HG02610 (cell line): ENCODE measurements around the gene NCOA5.
"Not testable (repeated sequence)": the region's sequence is repeated elsewhere in the genome, so short reads cannot be mapped to it uniquely, and the experiment has no call there.

Source experiments
- ATAC-seq: cut with Tn5 transposase; IDR thresholded peaks from one replicate; pipeline ENCODE4 v1.9.1; 2021; ENCODE audit warnings: mild to moderate bottlenecking, moderate library complexity; ENCODE audit not compliant: unreplicated experiment

The NCOA5 gene

GRCh38 chr20:46121184-46121930 is 31.6 kb upstream of the NCOA5 start:
- ATAC-seq = no peak

- no peak for ATAC-seq
Observed at GRCh38 chr20:46120136-46120535, 30.4 kb upstream of the NCOA5 start.

- ATAC-seq = no peak
Observed at GRCh38 chr20:46119547-46119946, 29.8 kb upstream of the NCOA5 start.

- ATAC-seq = peak; percentile 34
Observed at GRCh38 chr20:46119028-46119546, 29.3 kb upstream of the NCOA5 start.

- peak; percentile 33 for ATAC-seq
Observed at GRCh38 chr20:46118481-46119020, 28.8 kb upstream of the NCOA5 start.

GRCh38 chr20:46117704-46118467 is 28.1 kb upstream of the NCOA5 start, which contains the start of gene CD40:
Gene CD40 (plus strand): TSS chr20:46118314. CDS start chr20:46118344, 30 bp downstream.
- ATAC-seq = peak; percentile 61

GRCh38 chr20:46114449-46114848 is 24.7 kb upstream of the NCOA5 start:
- no peak for ATAC-seq

- no peak for ATAC-seq
Observed at GRCh38 chr20:46113113-46113470, 23.3 kb upstream of the NCOA5 start.

GRCh38 chr20:46112430-46113112 is 22.8 kb upstream of the NCOA5 start:
- no peak for ATAC-seq

GRCh38 chr20:46111836-46112212 is 22.1 kb upstream of the NCOA5 start:
- no peak for ATAC-seq

- ATAC-seq = peak; percentile 50
Observed at GRCh38 chr20:46111028-46111835, 21.5 kb upstream of the NCOA5 start.

- ATAC-seq = no peak
Observed at GRCh38 chr20:46108976-46109375, 19.2 kb upstream of the NCOA5 start.

GRCh38 chr20:46108435-46108841 is 18.7 kb upstream of the NCOA5 start:
- peak; percentile 76 for ATAC-seq

GRCh38 chr20:46107061-46107460 is 17.3 kb upstream of the NCOA5 start:
- ATAC-seq = no peak

- no peak for ATAC-seq
Observed at GRCh38 chr20:46104262-46104661, 14.5 kb upstream of the NCOA5 start.

GRCh38 chr20:46102940-46103339 is 13.2 kb upstream of the NCOA5 start:
- no peak for ATAC-seq

- no peak for ATAC-seq
Observed at GRCh38 chr20:46101957-46102356, 12.2 kb upstream of the NCOA5 start.

- ATAC-seq = no peak
Observed at GRCh38 chr20:46100988-46101387, 11.2 kb upstream of the NCOA5 start.

GRCh38 chr20:46100444-46100843 is 10.7 kb upstream of the NCOA5 start:
- not testable (repeated sequence) for ATAC-seq
